A204.1 (cell line): ENCODE results near the gene OR10A2.
"Not testable (repeated sequence)": the region's sequence is repeated elsewhere in the genome, so short reads cannot be mapped to it uniquely, and the experiment has no call there.

Experiments used
- FAIRE-seq: peaks from 2 replicates; lab custom pipeline; 2012; peaks lifted over from hg19 to GRCh38; lab: Jason Lieb, UNC

OR10A2 gene

GRCh38 chr11:6862961-6863360, at the start of gene OR10A2:
Gene OR10A2, plus strand, starts transcription at chr11:6863057. Its CDS starts 6,698 bp downstream, at chr11:6869755.
- FAIRE-seq, result no peak

GRCh38 chr11:6813656-6814055, 49.2 kb upstream of the OR10A2 start:
- no peak for FAIRE-seq

GRCh38 chr11:6817694-6818093, 45.2 kb upstream of the OR10A2 start:
- no peak for FAIRE-seq

GRCh38 chr11:6818967-6819366, 43.9 kb upstream of the OR10A2 start:
- no peak for FAIRE-seq

GRCh38 chr11:6824136-6824823, 38.6 kb upstream of the OR10A2 start:
- FAIRE-seq, result no peak

- FAIRE-seq, result no peak
Measured at GRCh38 chr11:6825231-6825744, 37.6 kb upstream of the OR10A2 start.

- FAIRE-seq, result no peak
Measured at GRCh38 chr11:6828103-6828502, 34.8 kb upstream of the OR10A2 start.

- FAIRE-seq, result no peak
Measured at GRCh38 chr11:6833356-6833755, 29.5 kb upstream of the OR10A2 start.

GRCh38 chr11:6834021-6834420, 28.8 kb upstream of the OR10A2 start:
- no peak for FAIRE-seq

- no peak for FAIRE-seq
Measured at GRCh38 chr11:6841694-6842093, 21.2 kb upstream of the OR10A2 start.

- FAIRE-seq, result no peak
Measured at GRCh38 chr11:6843670-6844069, 19.2 kb upstream of the OR10A2 start.

GRCh38 chr11:6844356-6844755, 18.5 kb upstream of the OR10A2 start:
- FAIRE-seq, result no peak

GRCh38 chr11:6845383-6845782, 17.5 kb upstream of the OR10A2 start, which contains the start of gene OR10A5:
Gene OR10A5, plus strand, starts transcription at chr11:6845683. Its CDS starts 0 bp downstream, at chr11:6845683.
- FAIRE-seq, result no peak

GRCh38 chr11:6850526-6850925, 12.3 kb upstream of the OR10A2 start:
- no peak for FAIRE-seq

- not testable (repeated sequence) for FAIRE-seq
Measured at GRCh38 chr11:6854801-6855200, 8.1 kb upstream of the OR10A2 start.

GRCh38 chr11:6855971-6856541, 6.8 kb upstream of the OR10A2 start:
- no peak for FAIRE-seq

- no peak for FAIRE-seq
Measured at GRCh38 chr11:6856871-6857270, 6.0 kb upstream of the OR10A2 start.

GRCh38 chr11:6864438-6864837, 1.6 kb downstream of the OR10A2 start:
- no peak for FAIRE-seq

- no peak for FAIRE-seq
Measured at GRCh38 chr11:6871278-6871677, 8.4 kb downstream of the OR10A2 start.

GRCh38 chr11:6875761-6876160, 12.9 kb downstream of the OR10A2 start:
- no peak for FAIRE-seq

- no peak for FAIRE-seq
Measured at GRCh38 chr11:6876325-6876724, 13.5 kb downstream of the OR10A2 start, which contains the start of gene OR10A4. Gene OR10A4, plus strand, starts transcription at chr11:6876625. Its CDS starts 23 bp downstream, at chr11:6876648.

GRCh38 chr11:6876914-6877313, 14.1 kb downstream of the OR10A2 start:
- no peak for FAIRE-seq

GRCh38 chr11:6882751-6883150, 19.9 kb downstream of the OR10A2 start:
- no peak for FAIRE-seq

- FAIRE-seq, result not testable (repeated sequence)
Measured at GRCh38 chr11:6887711-6888110, 24.9 kb downstream of the OR10A2 start.
